Epidermal melanocyte (primary cell): ENCODE measurements around the gene SSH2.
"Not testable (repeated sequence)": the region's sequence is repeated elsewhere in the genome, so short reads cannot be mapped to it uniquely, and the experiment has no call there.

Source experiments
- DNase-seq: peaks from one replicate; pipeline ENCODE4 v3.0.0; 2011; ENCODE audit warnings: low spot score; ENCODE audit not compliant: insufficient read length

The SSH2 gene

DNA sequence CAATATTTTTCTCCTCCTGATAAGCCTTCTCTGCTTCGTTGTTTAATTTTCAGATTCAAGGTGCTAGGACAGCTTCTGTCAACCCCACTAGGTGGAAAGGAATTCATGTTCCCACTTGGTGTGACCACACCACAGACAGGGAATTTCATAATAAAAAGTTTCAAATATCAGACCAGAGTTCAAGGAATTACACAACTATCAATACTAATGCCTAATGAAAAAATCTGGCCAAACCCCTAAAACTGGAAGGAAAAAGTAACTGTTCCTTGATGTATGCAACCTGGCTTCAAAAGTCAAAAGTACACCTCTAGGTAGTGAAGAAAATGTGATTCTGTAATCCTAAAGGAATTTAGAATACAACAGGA is 219.5 kb downstream of the SSH2 start:
- DNase-seq = no peak

GRCh38 chr17:29709866-29710519 is 220.0 kb downstream of the SSH2 start:
- DNase-seq = no peak

GRCh38 chr17:29707212-29707571 is 222.8 kb downstream of the SSH2 start:
- DNase-seq = no peak

- no peak for DNase-seq
Observed at GRCh38 chr17:29706045-29706431, 224.0 kb downstream of the SSH2 start.

DNA sequence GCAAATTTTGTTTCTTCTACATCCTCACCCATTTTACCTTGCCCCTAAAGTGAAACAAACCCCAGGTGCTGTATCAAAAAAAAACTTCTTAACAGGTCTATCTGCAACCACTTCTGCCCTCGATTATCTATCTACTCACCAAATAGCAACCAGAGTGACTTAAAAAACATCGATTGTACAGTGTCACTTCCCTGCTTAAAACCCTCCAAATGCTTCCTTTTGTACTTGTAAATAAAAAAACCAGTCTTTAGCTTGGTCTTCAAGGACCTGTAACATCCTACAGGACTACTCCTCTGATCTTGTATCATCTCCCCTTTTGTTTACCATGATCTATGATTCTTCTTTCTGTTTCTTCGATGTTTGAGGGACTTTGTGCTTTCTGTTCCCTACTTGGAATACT is 224.6 kb downstream of the SSH2 start:
- no peak for DNase-seq

GRCh38 chr17:29699283-29699682 is 230.7 kb downstream of the SSH2 start:
- DNase-seq = no peak

DNA sequence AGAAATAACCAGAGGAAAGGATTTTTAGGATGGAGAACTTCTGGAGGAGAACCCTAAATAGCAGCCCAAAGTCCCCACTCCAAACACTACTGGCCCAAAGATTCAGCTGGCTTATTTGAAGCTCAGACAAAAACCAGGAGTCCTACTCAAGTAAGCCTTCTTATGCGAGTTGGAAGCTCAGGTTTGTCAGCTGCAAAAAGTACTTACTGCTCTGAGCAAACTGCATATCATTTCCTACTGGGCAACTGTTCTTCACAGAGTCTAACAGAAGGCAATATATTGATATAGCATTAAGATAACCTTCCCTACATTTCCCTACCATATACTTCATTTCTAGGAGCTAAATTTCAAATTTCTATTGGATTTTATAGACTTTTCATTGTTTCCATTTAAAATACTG is 231.2 kb downstream of the SSH2 start:
- no peak for DNase-seq

DNA sequence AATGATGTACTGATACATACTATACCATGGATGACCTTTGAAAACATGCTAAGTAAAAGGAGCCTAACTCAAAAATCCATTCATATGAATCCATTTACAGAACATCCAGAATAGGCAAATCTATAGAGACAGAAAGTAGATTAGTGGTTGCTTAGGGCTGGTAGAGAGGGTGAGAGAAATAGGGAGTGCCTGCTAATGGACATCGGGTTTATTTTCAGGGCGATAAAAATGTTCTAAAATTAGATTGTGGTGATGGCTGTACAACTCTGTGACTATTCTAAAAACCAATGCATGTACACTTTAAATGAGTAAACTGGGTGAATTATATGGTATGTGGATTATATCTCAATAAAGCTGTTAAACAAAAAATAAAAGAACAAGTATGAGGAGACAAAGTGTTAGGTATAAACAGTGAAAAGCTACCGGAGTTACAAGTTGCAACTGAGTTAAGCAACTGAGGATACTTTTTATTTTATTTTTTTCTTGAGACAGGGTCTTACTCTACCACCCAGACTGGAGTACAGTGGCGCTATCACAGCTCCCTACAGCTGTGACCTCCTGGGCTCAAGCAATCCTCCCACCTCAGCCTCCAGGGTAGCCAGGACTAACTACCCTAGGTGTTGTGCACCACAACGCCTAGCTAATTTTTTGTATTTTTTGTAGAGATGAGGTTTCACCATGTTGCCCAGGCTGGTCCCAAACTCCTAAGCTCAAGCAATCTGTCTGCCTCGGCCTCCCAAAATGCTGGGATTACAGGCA is 231.8 kb downstream of the SSH2 start:
- no peak for DNase-seq

DNA sequence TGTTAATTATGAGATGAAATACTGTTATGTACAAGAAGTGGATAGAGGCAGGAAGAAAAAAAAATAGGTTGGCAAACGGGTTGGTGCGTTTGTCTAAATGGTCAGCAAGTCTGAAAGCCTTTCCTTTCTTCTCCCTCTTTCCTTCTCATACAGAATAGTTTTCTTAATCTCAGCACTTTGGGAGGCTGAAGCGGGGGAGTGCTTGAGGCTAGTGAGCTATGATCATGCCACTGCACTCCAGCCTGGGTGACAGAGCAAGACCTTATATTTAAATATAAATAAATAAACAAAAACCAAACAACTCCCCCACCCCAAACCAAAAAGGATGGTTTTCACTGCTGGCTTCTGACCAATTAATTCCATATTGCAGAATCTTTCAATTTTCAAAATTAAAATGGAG is 232.7 kb downstream of the SSH2 start:
- DNase-seq = no peak

DNA sequence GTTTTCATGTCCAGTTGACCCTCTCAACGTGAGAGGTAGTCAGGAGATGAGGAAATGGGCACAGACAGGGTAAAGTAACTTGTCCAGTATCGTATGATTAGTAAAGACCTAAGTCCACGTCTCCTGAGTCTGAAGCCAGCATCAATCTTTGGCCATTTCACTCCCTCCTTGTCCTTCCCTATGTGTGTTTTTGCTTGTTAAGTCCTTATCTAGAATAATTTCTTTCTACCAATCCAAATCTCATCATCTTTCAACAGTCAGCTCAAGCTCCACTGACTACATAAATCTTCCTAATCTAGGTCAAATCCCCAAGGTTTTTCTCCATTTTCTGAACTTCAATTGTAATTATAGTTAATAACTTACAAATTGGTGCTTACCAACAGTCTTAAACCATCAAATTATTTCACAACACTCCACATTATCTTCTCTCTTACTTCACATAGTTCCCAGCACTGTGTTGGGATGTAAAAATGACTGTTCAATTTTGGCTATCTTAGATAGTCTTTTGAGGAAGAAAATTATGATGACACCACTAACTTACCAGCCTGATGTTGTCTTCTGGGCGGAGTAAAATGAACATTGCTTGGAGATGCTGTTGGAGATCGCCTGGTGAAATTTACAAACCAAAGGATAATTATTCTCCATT is 235.0 kb downstream of the SSH2 start:
- DNase-seq = no peak

GRCh38 chr17:29693751-29694150 is 236.3 kb downstream of the SSH2 start:
- DNase-seq = no peak

DNA sequence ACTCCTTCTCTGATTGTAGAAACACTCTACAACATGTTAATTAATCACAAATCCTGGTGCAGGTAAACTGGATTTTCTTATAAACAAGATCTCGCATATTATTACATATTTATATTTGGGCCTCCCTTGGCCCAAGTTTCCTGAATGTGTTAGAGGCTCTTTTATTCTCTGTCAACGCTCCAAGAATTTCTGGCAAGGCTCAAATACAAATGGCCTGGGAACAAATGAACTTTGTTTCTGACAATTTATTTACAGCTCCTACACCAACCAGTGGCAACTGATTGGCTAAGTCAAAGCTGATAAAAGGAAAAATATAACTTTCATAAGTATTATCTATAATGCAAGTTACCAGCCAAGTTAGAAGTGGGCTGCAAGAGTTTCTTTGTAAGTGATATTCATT is 242.4 kb downstream of the SSH2 start:
- DNase-seq = no peak

DNA sequence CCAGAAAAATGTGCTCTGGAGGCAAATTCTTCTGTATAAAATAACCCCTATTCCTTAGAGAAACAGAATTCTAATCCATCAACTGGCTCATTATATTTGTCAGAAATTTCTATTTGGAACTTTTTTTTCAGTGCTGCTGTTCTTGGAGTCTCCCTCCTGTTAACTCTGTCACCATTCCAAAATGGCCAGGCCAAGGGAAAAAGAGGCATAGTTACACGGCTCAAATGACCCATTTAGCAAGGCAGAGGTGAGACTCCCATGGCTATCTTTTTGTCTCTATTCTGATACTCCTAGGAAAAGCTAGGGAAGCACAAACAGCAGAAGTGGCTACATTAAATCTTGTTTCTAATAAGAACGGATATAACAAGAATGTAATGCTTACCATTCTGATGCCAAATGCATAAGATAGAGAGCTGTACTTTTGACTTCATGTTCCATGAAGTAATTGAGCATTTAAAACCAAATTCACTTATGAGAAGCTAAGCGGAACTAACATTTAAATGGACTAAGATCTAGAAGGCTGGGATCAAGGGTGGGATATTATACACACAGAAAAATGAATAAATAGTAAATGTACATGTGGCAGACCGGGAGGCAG is 242.9 kb downstream of the SSH2 start:
- no peak for DNase-seq

DNA sequence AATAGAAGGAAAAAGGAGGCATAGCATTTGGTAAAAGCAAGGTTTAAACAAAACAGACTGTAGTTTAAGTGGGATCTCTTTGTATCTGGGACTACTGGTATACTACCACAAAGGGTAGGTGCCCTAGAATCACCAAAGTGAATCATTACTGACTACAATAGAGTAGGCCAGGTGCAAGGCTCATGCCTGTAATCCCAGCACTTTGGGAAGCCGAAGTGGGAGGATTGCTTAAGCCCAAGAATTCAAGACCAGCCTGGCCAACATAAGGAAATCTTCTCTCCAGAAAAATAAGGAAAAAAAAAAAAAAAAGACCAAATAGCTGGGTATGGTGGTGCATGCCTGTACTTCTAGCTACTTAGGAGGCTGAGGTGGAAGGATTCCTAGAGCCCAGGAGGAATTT is 246.5 kb downstream of the SSH2 start:
- DNase-seq = no peak

- peak; percentile 28 for DNase-seq
Observed at GRCh38 chr17:29682987-29683386, 247.0 kb downstream of the SSH2 start.

GRCh38 chr17:29682054-29682453 is 248.0 kb downstream of the SSH2 start:
- DNase-seq = no peak

- DNase-seq = no peak
Observed at GRCh38 chr17:29677824-29678223, 252.2 kb downstream of the SSH2 start.

GRCh38 chr17:29677221-29677791 is 252.7 kb downstream of the SSH2 start:
- no peak for DNase-seq

GRCh38 chr17:29675961-29676360 is 254.1 kb downstream of the SSH2 start:
- DNase-seq = not testable (repeated sequence)

GRCh38 chr17:29674281-29674680 is 255.7 kb downstream of the SSH2 start:
- DNase-seq = no peak

DNA sequence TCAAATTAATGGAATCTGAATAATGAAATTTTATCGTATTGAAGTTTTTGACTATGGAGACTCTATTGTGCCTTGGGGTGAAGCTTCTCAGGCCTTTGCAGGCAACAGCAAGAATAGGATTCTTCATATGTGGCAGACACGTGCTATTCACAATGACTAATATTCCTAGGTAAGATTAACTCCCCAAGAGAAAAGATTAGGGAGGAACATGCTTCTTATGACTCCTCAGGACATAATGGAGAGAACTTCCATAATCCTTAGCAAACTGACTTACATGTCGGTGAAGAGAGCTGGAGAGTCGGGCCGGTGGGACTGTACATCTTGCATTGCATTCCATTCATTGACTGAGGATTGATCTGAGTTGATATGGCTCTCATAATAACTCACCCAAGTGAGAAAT is 258.4 kb downstream of the SSH2 start:
- DNase-seq = no peak

GRCh38 chr17:29669266-29669665 is 260.8 kb downstream of the SSH2 start:
- DNase-seq = no peak
